Prostate gland (tissue), 2 donors: ENCODE data around the gene PLEKHA7.

Experiments
- CTCF ChIP-seq, 4 experiments: fragments of 200-600 bp in 2 of 4; fragments of 450-650 bp in 2 of 4; sonication (generic) in 2 of 4; IDR thresholded peaks; 1 replicate in 3 of 4; 2 replicates in 1 of 4; pipeline ENCODE4 v1.5.1; 2016 to 2019; ENCODE audit warnings: antibody characterized with exemption in 4 of 4, mild to moderate bottlenecking in 2 of 4, moderate library complexity in 2 of 4
- POLR2A ChIP-seq: fragments of 450-650 bp; IDR thresholded peaks from one replicate; pipeline ENCODE4 v1.6.1; 2016; ENCODE audit warnings: antibody characterized with exemption, mild to moderate bottlenecking
- POLR2AphosphoS5 ChIP-seq: sonication (generic); formaldehyde crosslinking; IDR thresholded peaks from one replicate; pipeline ENCODE4 v1.6.1; 2017; ENCODE audit warnings: antibody characterized with exemption

- TF ChIP-seq POLR2A, result no peak
- TF ChIP-seq CTCF (IDR thresholded peaks at IDR 0.05), result no peak
- TF ChIP-seq POLR2AphosphoS5, result no peak
These were observed 27.0 kb downstream of the PLEKHA7 start for GRCh38 chr11:16987205-16987568.
